Measurements from ENCODE around the gene PLEKHM2.

GRCh38 chr1:15714406-15715136, 30.5 kb downstream of the PLEKHM2 start:
- TF ChIP-seq CTCF (IDR thresholded peaks at IDR 0.05; ENCODE audit: low read length) (no peak), EZH2 (IDR thresholded peaks at IDR 0.05; ENCODE audit: borderline replicate concordance, low read length) (no peak)

All from OCI-LY1 (cell line).